Measurements from ENCODE around the gene NPHP4.

The NPHP4 gene

DNA sequence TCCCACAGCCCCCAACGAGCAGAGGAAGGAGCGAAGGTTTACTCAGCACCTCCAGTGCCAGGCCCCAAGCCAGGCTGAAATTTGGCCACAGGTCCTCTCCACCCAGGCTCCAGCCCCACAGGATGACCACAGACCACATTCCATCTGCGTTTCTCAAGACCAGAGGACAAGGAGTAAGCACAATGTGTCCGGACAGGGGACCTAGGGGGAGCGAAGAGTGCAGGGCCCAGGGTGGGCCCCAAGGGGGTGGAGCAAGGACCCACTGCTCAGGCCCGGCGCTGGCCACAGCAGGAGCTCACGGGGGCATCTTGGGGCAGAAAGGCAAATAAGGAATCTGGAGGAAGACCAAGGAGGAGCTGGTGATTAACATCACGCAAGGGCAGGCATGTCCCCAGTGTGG is 100.5 kb downstream of the NPHP4 start:
- no peak for ATAC-seq
- Mint-ChIP-seq H3K4me3 (no peak overlapping the region), H3K27ac (no peak overlapping the region), H3K4me1 (no peaks in the 10 kb centered on the region), H3K9me3 (no peaks in the 10 kb centered on the region), H3K36me3 (peaks cover 14% of the 10 kb centered on the region)
- no peak for DNase-seq (ENCODE audit: low spot score in 2 of 2)

- no peak overlapping the region for H3K4me3 Mint-ChIP-seq
- ATAC-seq (no peak), DNase-seq (ENCODE audit: low spot score in 2 of 2) (no peak)
- no peaks in the 10 kb centered on the region for H3K4me1 Mint-ChIP-seq
- H3K36me3 Mint-ChIP-seq: peaks cover 14% of the 10 kb centered on the region
- no peaks in the 10 kb centered on the region for H3K9me3 Mint-ChIP-seq
- no peak overlapping the region for H3K27ac Mint-ChIP-seq
Measured at GRCh38 chr1:5891137-5891536, 101.1 kb downstream of the NPHP4 start.

- Mint-ChIP-seq H3K4me1 (no peaks in the 10 kb centered on the region), H3K4me3 (no peak overlapping the region), H3K36me3 (peaks cover 14% of the 10 kb centered on the region), H3K27ac (no peak overlapping the region), H3K9me3 (no peaks in the 10 kb centered on the region)
- DNase-seq (ENCODE audit: low spot score in 2 of 2): no peak
- no peak for ATAC-seq
Measured at GRCh38 chr1:5890346-5891106, 101.7 kb downstream of the NPHP4 start.

DNA sequence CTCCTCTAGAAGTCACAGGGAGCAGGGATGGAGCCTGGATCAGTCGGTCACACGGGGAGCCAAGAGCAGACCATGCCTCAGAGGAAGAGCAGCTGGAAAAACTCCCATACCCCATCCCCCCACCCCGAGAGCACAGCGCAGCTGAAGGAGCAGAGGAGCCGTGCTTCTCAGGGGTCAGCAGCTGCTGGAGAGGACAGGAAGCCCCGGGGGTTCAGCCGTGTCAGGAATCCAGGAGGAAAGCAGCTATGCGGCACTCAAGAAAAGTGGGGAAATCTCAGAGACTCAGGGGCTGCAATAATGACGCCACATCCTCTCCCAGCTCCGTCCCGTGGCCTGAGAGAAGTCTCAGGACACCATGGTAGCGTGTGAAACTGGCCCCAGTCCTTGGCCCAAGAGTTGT is 102.3 kb downstream of the NPHP4 start:
- H3K4me3 Mint-ChIP-seq: no peak overlapping the region
- peaks cover 14% of the 10 kb centered on the region for H3K36me3 Mint-ChIP-seq
- no peak overlapping the region for H3K27ac Mint-ChIP-seq
- DNase-seq (ENCODE audit: low spot score in 2 of 2) (no peak), ATAC-seq (no peak)
- H3K9me3 Mint-ChIP-seq: no peaks in the 10 kb centered on the region
- H3K4me1 Mint-ChIP-seq: no peaks in the 10 kb centered on the region

DNA sequence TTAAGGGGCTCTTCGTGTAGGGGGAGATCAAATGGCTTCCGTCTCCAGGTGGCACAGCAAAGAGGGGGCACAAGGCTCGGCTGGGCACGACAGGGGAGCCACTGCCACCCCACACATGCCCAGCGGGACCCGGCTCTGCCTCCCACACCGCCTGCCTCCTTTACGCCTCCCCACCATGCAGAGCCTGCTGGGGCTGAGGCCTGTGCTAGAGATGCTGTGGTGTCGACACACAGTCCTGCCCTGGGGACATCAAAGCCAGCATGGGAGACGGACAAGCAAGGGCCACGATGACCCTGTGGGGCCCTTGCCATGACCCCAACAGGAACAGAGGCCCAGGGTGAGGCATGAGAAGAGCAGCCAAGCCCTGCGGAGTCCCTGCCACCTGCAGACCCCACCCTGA is 102.8 kb downstream of the NPHP4 start:
- DNase-seq (ENCODE audit: low spot score in 2 of 2): no peak
- H3K4me3 Mint-ChIP-seq: no peak overlapping the region
- no peaks in the 10 kb centered on the region for H3K4me1 Mint-ChIP-seq
- ATAC-seq: no peak
- no peaks in the 10 kb centered on the region for H3K9me3 Mint-ChIP-seq
- H3K36me3 Mint-ChIP-seq: peaks cover 10% of the 10 kb centered on the region
- H3K27ac Mint-ChIP-seq: no peak overlapping the region

DNA sequence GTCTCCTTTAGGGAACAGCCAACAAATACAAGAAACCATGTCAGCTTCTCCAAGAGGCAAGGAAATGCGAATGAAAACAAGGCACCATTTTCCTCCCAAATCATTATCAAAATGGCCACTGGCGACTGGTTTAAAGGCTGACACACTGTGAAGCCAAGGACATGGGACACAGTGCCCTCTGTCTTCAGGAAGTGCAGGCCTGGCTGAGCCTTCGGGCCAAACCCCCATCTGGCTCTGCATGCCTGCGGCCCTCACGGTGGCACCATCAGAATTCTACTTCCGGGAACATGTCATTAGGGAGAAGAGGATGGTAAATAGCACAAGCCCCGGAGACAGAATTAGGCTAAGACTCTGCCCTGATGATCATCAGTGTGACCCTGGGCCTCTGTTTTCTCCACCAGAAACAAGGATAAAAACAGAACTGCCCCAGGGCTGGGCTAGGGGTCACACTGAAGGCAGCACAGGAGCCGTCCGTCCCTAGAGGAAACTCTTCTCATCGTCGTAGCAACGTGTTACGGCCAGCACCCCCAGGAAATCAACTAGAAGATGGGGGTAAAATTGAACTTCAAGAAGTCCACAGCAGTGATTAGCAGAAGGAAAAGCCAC is 103.5 kb downstream of the NPHP4 start:
- H3K36me3 Mint-ChIP-seq: peaks cover 7% of the 10 kb centered on the region
- no peaks in the 10 kb centered on the region for H3K9me3 Mint-ChIP-seq
- no peak overlapping the region for H3K27ac Mint-ChIP-seq
- no peak for ATAC-seq
- no peak for DNase-seq (ENCODE audit: low spot score in 2 of 2)
- H3K4me1 Mint-ChIP-seq: no peaks in the 10 kb centered on the region
- H3K4me3 Mint-ChIP-seq: no peak overlapping the region

- DNase-seq (ENCODE audit: low spot score in 2 of 2) (no peak), ATAC-seq (no peak)
- H3K4me3 Mint-ChIP-seq: no peak overlapping the region
- peaks cover 7% of the 10 kb centered on the region for H3K36me3 Mint-ChIP-seq
- H3K4me1 Mint-ChIP-seq: no peaks in the 10 kb centered on the region
- no peak overlapping the region for H3K27ac Mint-ChIP-seq
- H3K9me3 Mint-ChIP-seq: no peaks in the 10 kb centered on the region
Measured at GRCh38 chr1:5887971-5888361, 104.3 kb downstream of the NPHP4 start.

GRCh38 chr1:5887349-5887970 is 104.8 kb downstream of the NPHP4 start:
- Mint-ChIP-seq H3K36me3 (peaks cover 7% of the 10 kb centered on the region), H3K4me1 (peaks cover 5% of the 10 kb centered on the region), H3K4me3 (no peak overlapping the region), H3K27ac (no peak overlapping the region), H3K9me3 (no peaks in the 10 kb centered on the region)
- no peak for DNase-seq (ENCODE audit: low spot score in 2 of 2)
- ATAC-seq: no peak

- Mint-ChIP-seq H3K9me3 (no peaks in the 10 kb centered on the region), H3K36me3 (peaks cover 7% of the 10 kb centered on the region), H3K27ac (no peak overlapping the region), H3K4me1 (peaks cover 5% of the 10 kb centered on the region), H3K4me3 (no peak overlapping the region)
- no peak for ATAC-seq
- no peak for DNase-seq (ENCODE audit: low spot score in 2 of 2)
Measured at GRCh38 chr1:5886541-5887348, 105.5 kb downstream of the NPHP4 start.

DNA sequence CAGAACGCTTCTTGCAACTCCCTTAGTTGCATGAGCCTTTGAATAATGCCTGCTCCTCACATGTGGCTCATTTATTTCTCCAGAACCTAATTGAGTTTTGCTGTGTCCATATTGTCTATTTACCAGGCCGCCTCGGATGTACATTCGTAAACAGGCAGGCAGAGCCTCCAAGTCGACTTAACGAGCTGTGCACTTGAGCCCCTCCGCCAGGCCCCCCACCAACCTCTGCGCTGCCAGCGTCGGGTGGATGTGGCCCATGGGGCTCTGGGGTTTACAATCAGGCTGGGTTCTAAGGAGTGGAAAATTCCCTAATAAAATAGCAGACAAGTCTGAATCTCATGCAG is 106.1 kb downstream of the NPHP4 start:
- Mint-ChIP-seq H3K9me3 (no peaks in the 10 kb centered on the region), H3K4me1 (peaks cover 5% of the 10 kb centered on the region), H3K4me3 (no peak overlapping the region), H3K27ac (no peak overlapping the region), H3K36me3 (peaks cover 7% of the 10 kb centered on the region)
- no peak for ATAC-seq
- DNase-seq (ENCODE audit: low spot score in 2 of 2): no peak

GRCh38 chr1:5885471-5886139 is 106.6 kb downstream of the NPHP4 start:
- ATAC-seq: no peak
- peaks cover 11% of the 10 kb centered on the region for H3K36me3 Mint-ChIP-seq
- no peak overlapping the region for H3K27ac Mint-ChIP-seq

DNA sequence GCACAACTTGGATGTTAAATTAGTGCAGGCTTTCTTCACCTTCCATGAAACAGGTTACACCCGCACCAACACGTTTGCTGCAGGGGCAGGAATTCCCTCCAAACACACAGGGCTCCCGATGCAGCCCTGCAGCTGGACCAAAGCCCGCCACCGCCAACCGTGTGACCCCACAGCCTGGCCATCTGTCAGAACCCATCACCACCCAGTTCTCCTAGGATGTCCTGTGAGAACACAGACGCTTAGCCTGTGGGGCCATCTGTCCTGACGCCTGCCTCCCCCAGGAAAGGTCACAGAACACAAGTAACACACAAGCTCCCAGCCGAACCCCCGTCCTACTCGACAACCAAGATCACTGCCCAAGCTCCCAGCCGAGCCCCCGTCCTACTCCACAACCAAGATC is 108.1 kb downstream of the NPHP4 start:
- no peaks in the 10 kb centered on the region for H3K9me3 Mint-ChIP-seq
- no peak for DNase-seq (ENCODE audit: low spot score in 2 of 2)
- ATAC-seq: no peak
- H3K27ac Mint-ChIP-seq: no peak overlapping the region
- H3K36me3 Mint-ChIP-seq: peaks cover 4% of the 10 kb centered on the region
- peaks cover 10% of the 10 kb centered on the region for H3K4me1 Mint-ChIP-seq
- H3K4me3 Mint-ChIP-seq: no peak overlapping the region

More at GRCh38 chr1:5885471-5886139, 106.6 kb downstream of the NPHP4 start:
- Mint-ChIP-seq H3K4me1 (peaks cover 5% of the 10 kb centered on the region), H3K9me3 (no peaks in the 10 kb centered on the region), H3K4me3 (no peak overlapping the region)
- DNase-seq (ENCODE audit: low spot score in 2 of 2): no peak

GRCh38 chr1:5883129-5884048 is 108.8 kb downstream of the NPHP4 start:
- DNase-seq (ENCODE audit: low spot score in 2 of 2): no peak
- H3K4me3 Mint-ChIP-seq: no peak overlapping the region
- H3K27ac Mint-ChIP-seq: no peak overlapping the region
- peaks cover 10% of the 10 kb centered on the region for H3K4me1 Mint-ChIP-seq
- H3K9me3 Mint-ChIP-seq: no peaks in the 10 kb centered on the region
- peaks cover 4% of the 10 kb centered on the region for H3K36me3 Mint-ChIP-seq
- no peak for ATAC-seq

DNA sequence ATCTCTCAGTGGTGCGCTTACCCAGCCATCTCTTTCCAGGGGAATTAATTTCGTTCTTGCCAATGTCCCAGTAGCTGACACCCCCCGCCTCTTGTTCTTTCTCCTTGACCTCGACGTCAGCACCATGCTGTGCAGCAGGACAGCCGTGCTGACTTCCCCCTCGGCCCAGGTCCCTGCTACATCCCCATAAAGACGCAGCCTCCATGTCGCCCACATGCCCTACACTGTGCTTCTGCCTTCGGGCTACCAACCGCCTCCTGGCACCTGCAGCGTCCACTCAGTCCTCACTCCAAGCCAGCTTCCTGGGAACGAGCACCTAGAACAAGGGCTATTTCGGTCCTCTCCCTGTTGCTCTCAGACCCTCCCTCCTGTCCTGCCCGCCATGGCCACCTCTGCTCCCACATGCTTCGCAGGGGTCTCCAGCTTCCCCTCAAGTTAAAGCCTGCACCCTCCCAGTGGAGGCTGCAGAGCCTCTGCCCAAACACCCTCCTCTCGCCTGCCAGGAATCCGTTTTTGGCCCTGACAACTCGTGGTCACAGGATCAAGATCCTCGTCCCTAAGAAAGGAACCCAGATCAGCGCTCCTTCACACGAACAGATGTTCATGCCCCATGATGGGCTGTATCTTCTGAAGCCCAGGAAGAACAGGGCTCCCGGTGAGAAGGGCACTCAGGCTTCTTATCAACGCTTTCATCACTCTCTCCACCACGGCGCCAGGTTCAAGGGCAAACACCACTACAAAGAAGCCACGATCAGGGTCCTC is 109.7 kb downstream of the NPHP4 start:
- no peak overlapping the region for H3K4me3 Mint-ChIP-seq
- ATAC-seq (no peak), DNase-seq (ENCODE audit: low spot score in 2 of 2) (no peak)
- H3K4me1 Mint-ChIP-seq: peaks cover 10% of the 10 kb centered on the region
- H3K27ac Mint-ChIP-seq: no peak overlapping the region
- H3K9me3 Mint-ChIP-seq: no peaks in the 10 kb centered on the region
- peaks cover 4% of the 10 kb centered on the region for H3K36me3 Mint-ChIP-seq

Data from stimulated activated effector memory CD8-positive, alpha-beta T cell treated with anti-CD3 and anti-CD28 coated beads, Interleukin-12 subunit alpha, Interleukin-12 subunit beta, amount 100 ng/mL, for 72 hours (primary cell).